ENCODE measurements around the gene DPP4.

Gene DPP4

DNA sequence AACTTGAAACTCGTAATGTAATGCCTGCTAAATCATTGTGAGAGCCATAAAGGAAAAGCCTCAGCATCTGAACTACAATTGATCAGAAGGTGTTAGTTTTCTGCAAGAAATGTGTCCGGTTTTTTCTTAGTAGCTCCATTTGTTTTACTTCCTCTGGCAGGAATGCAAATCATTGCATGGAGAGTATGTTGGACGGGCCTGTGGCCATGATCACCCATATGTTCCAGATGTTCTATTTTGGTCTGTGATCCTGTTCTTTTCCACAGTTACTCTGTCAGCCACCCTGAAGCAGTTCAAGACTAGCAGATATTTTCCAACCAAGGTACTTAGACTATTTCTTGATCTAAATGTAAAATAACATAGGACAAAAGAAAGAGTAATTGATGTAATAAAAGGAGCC is 126.6 kb downstream of the DPP4 start:
- no peak for FAIRE-seq

DNA sequence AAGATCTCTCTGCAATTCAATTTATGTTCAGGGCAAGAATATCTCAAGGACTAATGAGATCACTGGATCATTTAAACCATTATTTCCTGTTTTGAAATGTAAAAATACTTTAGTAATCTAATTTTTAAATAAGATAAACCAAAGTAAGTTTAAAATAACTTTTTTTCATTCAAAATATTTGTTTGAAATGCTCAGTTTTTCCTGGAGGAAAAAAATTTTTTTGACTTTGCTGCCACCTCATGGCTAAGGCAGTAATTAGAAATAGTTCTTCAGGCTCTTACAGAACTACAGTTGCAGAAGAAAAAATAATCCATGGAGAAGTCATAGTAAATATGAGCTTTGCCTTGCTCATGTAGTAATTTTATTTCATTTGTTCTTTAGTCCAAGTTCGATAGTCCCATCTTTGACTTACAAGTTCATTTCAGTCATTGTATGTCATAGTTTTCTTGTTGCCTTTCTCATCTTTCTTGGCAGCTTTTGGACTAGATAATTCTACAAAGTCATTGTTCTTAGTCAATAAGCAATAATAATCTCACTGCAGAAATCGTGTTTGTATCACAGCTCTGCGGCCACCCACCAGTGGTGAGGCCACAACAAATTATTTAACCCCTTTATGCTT is 127.4 kb downstream of the DPP4 start:
- FAIRE-seq: peak; percentile 95

DNA sequence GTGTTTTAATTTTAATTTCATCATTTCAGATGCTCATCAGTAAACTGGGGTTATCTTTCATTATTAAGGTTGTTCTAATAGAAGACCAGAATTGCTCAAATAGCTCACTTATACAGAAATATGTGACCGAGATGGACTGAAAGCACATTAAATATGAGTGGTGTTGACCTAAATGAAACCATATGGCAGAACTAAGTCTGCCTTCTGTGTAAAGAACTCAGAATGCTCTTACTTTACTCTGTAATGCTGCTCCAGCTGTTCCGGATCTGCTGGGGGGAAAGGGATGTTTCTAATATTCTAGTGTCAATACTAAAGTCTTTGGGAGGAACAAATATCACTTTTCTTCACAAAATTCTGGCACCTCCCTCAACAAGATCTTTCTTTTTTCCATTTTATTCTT is 131.0 kb downstream of the DPP4 start:
- peak; percentile 33 for FAIRE-seq
